Measurements from ENCODE around the gene AFAP1. TPM values are rescaled to one million over a fixed set of nuclear protein-coding genes. Genes with fewer than 3 reads are reported as not detected.
A peak's percentile ranks its signal among the peaks of the same experiment; 100 is the strongest.

The AFAP1 gene
- total RNA-seq, 2 donors from 2014 or later: 18.2 to 22.5 TPM

GRCh38 chr4:7847206-7847605 lies 92.5 kb downstream of the AFAP1 start:
- H3K9me3 Mint-ChIP-seq: no peaks in the 10 kb centered on the region
- no peak for DNase-seq
- no peak overlapping the region for H3K4me3 ChIP-seq (ENCODE audit: low read length)
- no peaks in the 10 kb centered on the region for H3K4me1 Mint-ChIP-seq
- H3K27ac Mint-ChIP-seq: no peak overlapping the region
- 97 to 98% methylated on average over 6 of the region's 6 CpGs for WGBS, 2 experiments (ENCODE audit: insufficient coverage in 1 of 2, insufficient read length in 1 of 2)
- no peak overlapping the region for H3K9ac ChIP-seq (ENCODE audit: extremely low read depth, low read length, poor library complexity, severe bottlenecking)
- no peak overlapping the region for H3K4me3 Mint-ChIP-seq
- H3K36me3 ChIP-seq (ENCODE audit: control insufficient read depth, insufficient read depth, low read length): peaks cover 30% of the 10 kb centered on the region
- no peaks in the 10 kb centered on the region for H3K4me1 ChIP-seq (ENCODE audit: control insufficient read depth, insufficient read depth, low read length)
- no peaks in the 10 kb centered on the region for H3K9me3 ChIP-seq (ENCODE audit: control insufficient read depth, low read length)
- H3K27me3 ChIP-seq (ENCODE audit: control insufficient read depth, insufficient read depth, low read length, poor library complexity, severe bottlenecking): no peaks in the 10 kb centered on the region
- no peak overlapping the region for H3K27ac ChIP-seq (ENCODE audit: low read depth, low read length)
- peaks cover 10% of the 10 kb centered on the region for H3K36me3 Mint-ChIP-seq (ENCODE audit: low read depth)
- H3K27me3 Mint-ChIP-seq (ENCODE audit: insufficient read depth): no peaks in the 10 kb centered on the region
- no peak for TF ChIP-seq CTCF (conservative IDR thresholded peaks at IDR 0.05)

GRCh38 chr4:7845493-7846128 lies 94.0 kb downstream of the AFAP1 start:
- H3K9me3 Mint-ChIP-seq: no peaks in the 10 kb centered on the region
- Histone ChIP-seq H3K27ac (ENCODE audit: low read depth, low read length) (no peak overlapping the region), H3K4me3 (ENCODE audit: low read length) (no peak overlapping the region), H3K9me3 (ENCODE audit: control insufficient read depth, low read length) (no peaks in the 10 kb centered on the region), H3K9ac (ENCODE audit: extremely low read depth, low read length, poor library complexity, severe bottlenecking) (no peak overlapping the region), H3K27me3 (ENCODE audit: control insufficient read depth, insufficient read depth, low read length, poor library complexity, severe bottlenecking) (no peaks in the 10 kb centered on the region), H3K4me1 (ENCODE audit: control insufficient read depth, insufficient read depth, low read length) (no peaks in the 10 kb centered on the region), H3K36me3 (ENCODE audit: control insufficient read depth, insufficient read depth, low read length) (peaks cover 38% of the 10 kb centered on the region)
- 78 to 84% methylated on average over 10 to 13 of the region's 13 CpGs for WGBS, 2 experiments (ENCODE audit: insufficient coverage in 1 of 2, insufficient read length in 1 of 2)
- peaks cover 18% of the 10 kb centered on the region for H3K36me3 Mint-ChIP-seq (ENCODE audit: low read depth)
- H3K27ac Mint-ChIP-seq: no peak overlapping the region
- peak; percentile 68 for DNase-seq
- no peaks in the 10 kb centered on the region for H3K27me3 Mint-ChIP-seq (ENCODE audit: insufficient read depth)
- H3K4me1 Mint-ChIP-seq: no peaks in the 10 kb centered on the region
- no peak overlapping the region for H3K4me3 Mint-ChIP-seq
- TF ChIP-seq CTCF (conservative IDR thresholded peaks at IDR 0.05): peak; percentile 51

GRCh38 chr4:7844594-7844991 lies 95.1 kb downstream of the AFAP1 start:
- DNase-seq: no peak
- Mint-ChIP-seq H3K27ac (no peak overlapping the region), H3K9me3 (no peaks in the 10 kb centered on the region), H3K4me3 (no peak overlapping the region), H3K4me1 (no peaks in the 10 kb centered on the region), H3K36me3 (ENCODE audit: low read depth) (peaks cover 21% of the 10 kb centered on the region), H3K27me3 (ENCODE audit: insufficient read depth) (no peaks in the 10 kb centered on the region)
- no peak overlapping the region for H3K27ac ChIP-seq (ENCODE audit: low read depth, low read length)
- peaks cover 33% of the 10 kb centered on the region for H3K36me3 ChIP-seq (ENCODE audit: control insufficient read depth, insufficient read depth, low read length)
- peak; percentile 17 for TF ChIP-seq CTCF (conservative IDR thresholded peaks at IDR 0.05)
- H3K4me1 ChIP-seq (ENCODE audit: control insufficient read depth, insufficient read depth, low read length): no peaks in the 10 kb centered on the region
- no peak overlapping the region for H3K4me3 ChIP-seq (ENCODE audit: low read length)
- H3K9me3 ChIP-seq (ENCODE audit: control insufficient read depth, low read length): no peaks in the 10 kb centered on the region
- H3K9ac ChIP-seq (ENCODE audit: extremely low read depth, low read length, poor library complexity, severe bottlenecking): no peak overlapping the region
- H3K27me3 ChIP-seq (ENCODE audit: control insufficient read depth, insufficient read depth, low read length, poor library complexity, severe bottlenecking): no peaks in the 10 kb centered on the region
- 83 to 99% methylated on average over 6 to 10 of the region's 11 CpGs for WGBS, 2 experiments (ENCODE audit: insufficient coverage in 1 of 2, insufficient read length in 1 of 2)
